PC-3 (cell line): Measurements from ENCODE around the gene RNF126. TPM values are rescaled to one million over a fixed set of nuclear protein-coding genes. Genes with fewer than 3 reads are reported as not detected.

Experiments
- ATAC-seq: fragments of 200-7000 bp; cut with Tn5 transposase; 2 replicates; pipeline ENCODE4 v1.9.1; 2020; ENCODE audit warnings: mild to moderate bottlenecking, moderate library complexity
- BruUV-seq: library from RNA; stranded (reverse); fragments of 400-500 nt; replicated peaks from 2 replicates; lab custom pipeline; 2021; lab: Mats Ljungman, UMichigan
- CTCF ChIA-PET: fragments of 300-600 bp; sonication (Branson Sonifier 250); formaldehyde crosslinking; loops from one replicate; lab custom pipeline; 2022; ENCODE audit warnings: antibody characterized with exemption; lab: Charles Lee
- POLR2A ChIA-PET: fragments of 300-600 bp; sonication (Branson Sonifier 250); formaldehyde crosslinking; loops from one replicate; lab custom pipeline; 2022; ENCODE audit warnings: antibody characterized with exemption; ENCODE audit not compliant: unreplicated experiment; lab: Charles Lee
- DNase-seq: peaks from one replicate; pipeline ENCODE4 v3.0.0-alpha.2; 2015
- H2AFZ ChIP-seq: fragments of 300-600 bp; sonication (generic); 2 replicates; pipeline ENCODE4 v1.6.0; 2016; ENCODE audit warnings: antibody characterized with exemption, low read length
- H3F3A ChIP-seq: fragments of 300-600 bp; sonication (generic); one replicate; pipeline ENCODE4 v1.6.0; 2017; ENCODE audit warnings: antibody characterized with exemption, low read length, control low read depth, mild to moderate bottlenecking; ENCODE audit not compliant: unreplicated experiment
- H3K27ac ChIP-seq: fragments of 300-600 bp; sonication (generic); 2 replicates; pipeline ENCODE4 v1.5.1; 2016; ENCODE audit warnings: mild to moderate bottlenecking, low read length
- H3K27me3 ChIP-seq: fragments of 300-600 bp; sonication (generic); 2 replicates; pipeline ENCODE4 v1.6.1; 2016; ENCODE audit warnings: low read length, mixed read lengths
- H3K36me3 ChIP-seq: fragments of 300-600 bp; sonication (generic); 2 replicates; pipeline ENCODE4 v1.6.1; 2016; ENCODE audit warnings: low read depth, mixed run types, low read length, mixed read lengths
- H3K4me1 ChIP-seq: fragments of 300-600 bp; sonication (generic); 2 replicates; pipeline ENCODE4 v1.5.1; 2016; ENCODE audit warnings: low read length; ENCODE audit not compliant: insufficient read depth
- H3K4me2 ChIP-seq: fragments of 300-600 bp; sonication (generic); 2 replicates; pipeline ENCODE4 v1.6.0; 2016; ENCODE audit warnings: low read length
- H3K4me3 ChIP-seq: fragments of 300-600 bp; sonication (generic); 2 replicates; pipeline ENCODE4 v1.5.1; 2016; ENCODE audit warnings: mild to moderate bottlenecking, low read length, mixed read lengths
- H3K79me2 ChIP-seq: fragments of 300-600 bp; sonication (generic); 2 replicates; pipeline ENCODE4 v1.6.1; 2017; ENCODE audit warnings: low read length, mixed read lengths
- H3K9ac ChIP-seq: fragments of 300-600 bp; sonication (generic); 2 replicates; pipeline ENCODE4 v1.6.0; 2016; ENCODE audit warnings: mild to moderate bottlenecking, low read length
- H3K9me2 ChIP-seq: fragments of 300-600 bp; sonication (generic); replicated peaks from 2 replicates; pipeline ENCODE4 v1.6.1; 2016; ENCODE audit warnings: mixed run types, low read length, mixed read lengths
- H3K9me3 ChIP-seq: fragments of 300-600 bp; sonication (generic); 2 replicates; pipeline ENCODE4 v1.6.1; 2016; ENCODE audit warnings: low read length, mixed read lengths
- H4K20me1 ChIP-seq: fragments of 300-600 bp; sonication (generic); 2 replicates; pipeline ENCODE4 v1.6.1; 2016; ENCODE audit warnings: low read length, mixed read lengths
- EZH2 ChIP-seq: fragments of 300-600 bp; sonication (generic); IDR thresholded peaks from one replicate; pipeline ENCODE4 v1.6.1; 2017; ENCODE audit warnings: antibody characterized with exemption, mild to moderate bottlenecking, low read length; ENCODE audit not compliant: unreplicated experiment
- EZH2phosphoT487 ChIP-seq: fragments of 300-600 bp; sonication (generic); IDR thresholded peaks from 2 replicates; pipeline ENCODE4 v1.6.1; 2018; ENCODE audit warnings: mild to moderate bottlenecking, antibody characterized with exemption, low read length, borderline replicate concordance
- intact Hi-C: fragments of 100-400 bp; cut with micrococcal nuclease; formaldehyde crosslinking; loops from 2 replicates; pipeline ENCODE4 v1.9.0; 2023
- total RNA-seq: library from RNA; depleted of rRNA; stranded (reverse); fragments of >200 nt; gene quantifications from 2 replicates; pipeline ENCODE4 v1.2.3, GENCODE V29; 2014
- TF ChIP-seq, protein P1 (sequence below): fragments of 300-600 bp; sonication (generic); conservative IDR thresholded peaks from 2 replicates; pipeline ENCODE4 v1.5.1; 2017; ENCODE audit warnings: antibody characterized with exemption, low read depth, mild to moderate bottlenecking, low read length

RNF126 gene
- total RNA-seq, 1 experiment from 2014 or later: 86.4 TPM

DNA sequence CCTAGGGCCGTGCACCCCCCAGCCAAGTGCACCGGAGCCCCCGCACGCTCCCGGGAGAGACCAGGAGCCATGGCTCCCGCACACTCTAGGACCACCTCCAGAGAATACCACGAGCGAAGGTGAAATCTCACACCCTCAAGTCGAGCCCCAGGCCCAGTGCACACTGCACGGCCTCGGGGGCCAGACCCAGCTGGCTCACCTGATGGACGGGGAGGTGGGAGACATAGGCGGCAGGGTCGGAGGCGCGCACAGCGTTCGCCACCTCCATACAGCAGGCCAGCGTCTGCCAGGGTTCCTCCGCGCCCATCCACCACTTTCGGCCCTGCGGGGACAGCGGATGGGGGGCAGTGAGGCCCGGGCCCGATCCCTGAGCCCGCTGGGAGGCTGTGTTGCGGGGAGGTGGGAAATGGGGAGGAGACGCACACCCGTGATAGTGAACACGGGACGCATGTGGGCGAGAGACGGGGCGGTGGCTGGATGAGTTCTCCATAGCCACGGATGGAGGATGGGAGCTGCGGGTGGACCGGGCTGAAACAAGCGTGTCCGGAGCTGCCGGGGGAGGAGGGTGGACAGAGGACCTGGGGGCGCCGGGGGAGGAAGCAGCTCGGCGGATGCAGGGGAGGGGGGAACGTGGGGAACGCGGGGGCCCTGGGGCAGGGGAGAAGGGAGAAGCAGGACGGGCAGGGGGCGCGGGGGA is 42.7 kb downstream of the RNF126 start:
- CTCF ChIA-PET: no interaction called here
- no peak overlapping the region for H2AFZ ChIP-seq
- H3K27ac ChIP-seq: no peak overlapping the region
- no peak overlapping the region for H3K9ac ChIP-seq
- H3K36me3 ChIP-seq: no peaks in the 10 kb centered on the region
- DNase-seq (no peak), ATAC-seq (no peak)
- H3K27me3 ChIP-seq: no peaks in the 10 kb centered on the region
- no peaks in the 10 kb centered on the region for H3K9me2 ChIP-seq
- no peaks in the 10 kb centered on the region for H3K4me1 ChIP-seq
- H3K9me3 ChIP-seq: no peaks in the 10 kb centered on the region
- no peaks in the 10 kb centered on the region for H3F3A ChIP-seq
- H3K4me2 ChIP-seq: no peak overlapping the region
- no peak overlapping the region for H3K4me3 ChIP-seq
- TF ChIP-seq EZH2 (no peak), EZH2phosphoT487 (no peak)
- TF ChIP-seq, protein P1, sequence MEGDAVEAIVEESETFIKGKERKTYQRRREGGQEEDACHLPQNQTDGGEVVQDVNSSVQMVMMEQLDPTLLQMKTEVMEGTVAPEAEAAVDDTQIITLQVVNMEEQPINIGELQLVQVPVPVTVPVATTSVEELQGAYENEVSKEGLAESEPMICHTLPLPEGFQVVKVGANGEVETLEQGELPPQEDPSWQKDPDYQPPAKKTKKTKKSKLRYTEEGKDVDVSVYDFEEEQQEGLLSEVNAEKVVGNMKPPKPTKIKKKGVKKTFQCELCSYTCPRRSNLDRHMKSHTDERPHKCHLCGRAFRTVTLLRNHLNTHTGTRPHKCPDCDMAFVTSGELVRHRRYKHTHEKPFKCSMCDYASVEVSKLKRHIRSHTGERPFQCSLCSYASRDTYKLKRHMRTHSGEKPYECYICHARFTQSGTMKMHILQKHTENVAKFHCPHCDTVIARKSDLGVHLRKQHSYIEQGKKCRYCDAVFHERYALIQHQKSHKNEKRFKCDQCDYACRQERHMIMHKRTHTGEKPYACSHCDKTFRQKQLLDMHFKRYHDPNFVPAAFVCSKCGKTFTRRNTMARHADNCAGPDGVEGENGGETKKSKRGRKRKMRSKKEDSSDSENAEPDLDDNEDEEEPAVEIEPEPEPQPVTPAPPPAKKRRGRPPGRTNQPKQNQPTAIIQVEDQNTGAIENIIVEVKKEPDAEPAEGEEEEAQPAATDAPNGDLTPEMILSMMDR: no peak
- no TSS peak for BruUV-seq
- no peaks in the 10 kb centered on the region for H3K79me2 ChIP-seq
- intact Hi-C loops: no loop called here
- POLR2A ChIA-PET: no interaction called here
- H4K20me1 ChIP-seq: no peaks in the 10 kb centered on the region

DNA sequence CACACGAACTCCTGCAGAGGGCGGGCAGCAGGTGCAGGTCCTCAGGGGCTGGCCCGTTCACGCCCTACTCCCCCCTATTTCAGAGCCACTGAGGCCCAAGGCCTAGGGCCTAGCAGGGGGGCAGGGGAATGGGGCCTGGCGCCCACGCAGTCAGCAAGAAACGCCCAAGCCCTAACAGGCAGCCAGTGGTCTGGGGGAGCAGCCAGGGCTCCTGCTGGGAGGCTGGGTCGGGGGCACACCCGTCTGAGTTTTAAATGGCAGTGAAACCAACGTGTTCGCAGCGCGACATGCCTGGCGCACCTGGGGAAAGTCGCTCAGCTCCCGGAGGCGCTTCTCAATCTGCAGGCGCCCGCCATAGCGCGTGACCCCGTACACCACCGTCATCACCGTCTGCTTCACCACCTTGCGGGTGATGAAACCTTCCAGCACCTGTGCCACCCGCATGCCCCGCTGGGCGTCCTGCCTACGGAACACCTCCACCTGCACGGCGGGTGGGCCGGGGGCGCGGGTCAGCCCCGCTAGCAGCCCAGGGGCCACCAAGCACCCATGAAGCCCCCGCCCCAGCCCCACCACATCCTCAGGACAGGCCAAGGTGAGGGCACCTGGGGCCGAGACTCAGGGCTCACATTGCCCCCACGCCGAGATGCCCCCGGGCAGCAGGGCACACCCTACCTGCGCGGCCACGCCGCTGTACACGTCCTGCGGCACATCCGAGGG is 43.6 kb downstream of the RNF126 start:
- H3K4me1 ChIP-seq: no peaks in the 10 kb centered on the region
- H3K4me3 ChIP-seq: no peak overlapping the region
- no peak overlapping the region for H3K9ac ChIP-seq
- ChIA-PET CTCF (no interaction called here), POLR2A (no interaction called here)
- TF ChIP-seq EZH2phosphoT487 (no peak), EZH2 (no peak)
- TF ChIP-seq, protein P1: no peak
- intact Hi-C loops: no loop called here
- H3K4me2 ChIP-seq: no peak overlapping the region
- no peak overlapping the region for H2AFZ ChIP-seq
- no peaks in the 10 kb centered on the region for H3K79me2 ChIP-seq
- no peaks in the 10 kb centered on the region for H3K27me3 ChIP-seq
- no TSS peak for BruUV-seq
- no peak overlapping the region for H3K27ac ChIP-seq
- no peaks in the 10 kb centered on the region for H3K9me2 ChIP-seq
- H4K20me1 ChIP-seq: no peaks in the 10 kb centered on the region
- H3F3A ChIP-seq: no peaks in the 10 kb centered on the region
- ATAC-seq: no peak
- no peaks in the 10 kb centered on the region for H3K36me3 ChIP-seq
- H3K9me3 ChIP-seq: no peaks in the 10 kb centered on the region
- DNase-seq: no peak
